B cell (primary cell): ENCODE measurements around the gene PIK3CA.
"Not testable (repeated sequence)": the region's sequence is repeated elsewhere in the genome, so short reads cannot be mapped to it uniquely, and the experiment has no call there.

ENCODE experiments used
- EZH2 ChIP-seq: IDR thresholded peaks from 2 replicates; pipeline ENCODE4 v1.6.1; 2012; ENCODE audit warnings: borderline replicate concordance, low read depth, mild to moderate bottlenecking, moderate library complexity, low read length; ENCODE audit not compliant: insufficient read depth, poor library complexity, severe bottlenecking
- TF ChIP-seq, protein P1 (sequence below): fragments of 200-600 bp; IDR thresholded peaks from one replicate; pipeline ENCODE4 v1.8.0; 2022; ENCODE audit warnings: antibody characterized with exemption, mild to moderate bottlenecking

DNA sequence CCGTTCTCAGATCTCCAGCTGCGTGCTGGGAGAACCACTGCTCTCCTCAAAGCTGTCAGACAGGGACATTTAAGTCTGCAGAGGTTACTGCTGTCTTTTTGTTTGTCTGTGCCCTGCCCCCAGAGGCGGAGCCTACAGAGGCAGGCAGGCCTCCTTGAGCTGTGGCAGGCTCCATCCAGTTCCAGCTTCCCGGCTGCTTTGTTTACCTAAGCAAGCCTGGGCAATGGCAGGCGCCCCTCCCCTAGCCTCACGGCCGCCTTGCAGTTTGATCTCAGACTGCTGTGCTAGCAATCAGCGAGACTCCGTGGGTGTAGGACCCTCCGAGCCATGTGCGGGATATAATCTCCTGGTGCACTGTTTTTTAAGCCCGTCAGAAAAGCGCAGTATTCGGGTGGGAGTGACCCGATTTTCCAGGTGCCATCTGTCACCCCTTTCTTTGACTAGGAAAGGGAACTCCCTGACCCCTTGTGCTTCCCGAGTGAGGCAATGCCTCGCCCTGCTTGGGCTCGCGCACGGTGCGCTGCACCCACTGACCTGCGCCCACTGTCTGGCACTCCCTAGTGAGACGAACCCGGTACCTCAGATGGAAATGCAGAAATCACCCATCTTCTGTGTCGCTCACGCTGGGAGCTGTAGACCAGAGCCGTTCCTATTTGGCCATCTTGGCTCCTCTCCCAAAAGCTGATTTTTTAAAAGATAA is 15.8 kb upstream of the PIK3CA start:
- TF ChIP-seq EZH2 = not testable (repeated sequence)
- TF ChIP-seq, protein P1, sequence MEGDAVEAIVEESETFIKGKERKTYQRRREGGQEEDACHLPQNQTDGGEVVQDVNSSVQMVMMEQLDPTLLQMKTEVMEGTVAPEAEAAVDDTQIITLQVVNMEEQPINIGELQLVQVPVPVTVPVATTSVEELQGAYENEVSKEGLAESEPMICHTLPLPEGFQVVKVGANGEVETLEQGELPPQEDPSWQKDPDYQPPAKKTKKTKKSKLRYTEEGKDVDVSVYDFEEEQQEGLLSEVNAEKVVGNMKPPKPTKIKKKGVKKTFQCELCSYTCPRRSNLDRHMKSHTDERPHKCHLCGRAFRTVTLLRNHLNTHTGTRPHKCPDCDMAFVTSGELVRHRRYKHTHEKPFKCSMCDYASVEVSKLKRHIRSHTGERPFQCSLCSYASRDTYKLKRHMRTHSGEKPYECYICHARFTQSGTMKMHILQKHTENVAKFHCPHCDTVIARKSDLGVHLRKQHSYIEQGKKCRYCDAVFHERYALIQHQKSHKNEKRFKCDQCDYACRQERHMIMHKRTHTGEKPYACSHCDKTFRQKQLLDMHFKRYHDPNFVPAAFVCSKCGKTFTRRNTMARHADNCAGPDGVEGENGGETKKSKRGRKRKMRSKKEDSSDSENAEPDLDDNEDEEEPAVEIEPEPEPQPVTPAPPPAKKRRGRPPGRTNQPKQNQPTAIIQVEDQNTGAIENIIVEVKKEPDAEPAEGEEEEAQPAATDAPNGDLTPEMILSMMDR = not testable (repeated sequence)
